Endometrium (tissue), 2 donors: ENCODE measurements around the gene RFX2.
A peak's percentile ranks its signal among the peaks of the same experiment; 100 is the strongest.
"Not testable (repeated sequence)": the region's sequence is repeated elsewhere in the genome, so short reads cannot be mapped to it uniquely, and the experiment has no call there.

Experiments used
- FAIRE-seq: peaks from 2 replicates; lab custom pipeline; 2012; peaks lifted over from hg19 to GRCh38; lab: Jason Lieb, UNC
- donor health status: control.
- donor health status: control.

The RFX2 gene

GRCh38 chr19:5990289-5990797 lies 120.0 kb downstream of the RFX2 start:
- FAIRE-seq, result no peak

GRCh38 chr19:5989388-5990074 lies 120.8 kb downstream of the RFX2 start:
- FAIRE-seq, result no peak

DNA sequence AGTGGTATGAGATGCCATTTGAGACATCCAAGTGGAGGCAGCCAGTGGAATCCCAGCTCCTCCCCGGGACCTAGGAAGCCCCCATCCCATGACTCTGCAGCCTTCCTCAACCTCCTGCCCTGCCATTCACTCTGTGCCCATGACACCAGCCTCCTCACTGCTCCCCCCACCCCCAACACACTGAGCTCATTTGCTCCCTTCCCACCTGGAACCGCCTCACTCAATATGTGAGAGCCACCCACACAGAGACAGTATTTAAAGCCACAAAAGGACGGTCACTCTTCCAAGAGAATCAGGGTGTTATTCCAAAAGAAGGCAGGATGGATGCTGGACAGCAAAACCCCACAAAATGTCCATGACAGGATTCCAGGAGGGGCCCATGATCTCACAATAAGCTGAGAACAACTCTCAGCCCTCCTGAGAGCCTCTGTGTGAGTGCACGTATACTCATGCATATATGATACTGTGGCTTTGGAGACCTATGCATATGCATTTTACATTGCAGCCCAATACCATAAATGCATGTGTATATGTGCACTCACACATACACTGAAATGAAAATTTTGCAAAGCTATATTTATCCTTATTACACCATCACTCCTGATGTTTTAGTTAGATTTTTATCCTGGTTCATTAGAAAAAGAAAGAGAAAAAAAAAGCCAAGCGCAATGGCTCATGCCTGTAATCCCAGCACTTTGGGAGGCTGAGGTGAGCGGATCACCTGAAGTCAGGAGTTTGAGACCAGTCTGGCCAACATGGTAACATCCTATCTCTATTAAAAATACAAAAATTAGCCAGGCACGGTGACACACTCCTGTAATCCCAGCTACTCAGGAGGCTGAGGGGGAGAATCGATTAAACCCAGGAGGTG lies 121.5 kb downstream of the RFX2 start:
- FAIRE-seq, result no peak

DNA sequence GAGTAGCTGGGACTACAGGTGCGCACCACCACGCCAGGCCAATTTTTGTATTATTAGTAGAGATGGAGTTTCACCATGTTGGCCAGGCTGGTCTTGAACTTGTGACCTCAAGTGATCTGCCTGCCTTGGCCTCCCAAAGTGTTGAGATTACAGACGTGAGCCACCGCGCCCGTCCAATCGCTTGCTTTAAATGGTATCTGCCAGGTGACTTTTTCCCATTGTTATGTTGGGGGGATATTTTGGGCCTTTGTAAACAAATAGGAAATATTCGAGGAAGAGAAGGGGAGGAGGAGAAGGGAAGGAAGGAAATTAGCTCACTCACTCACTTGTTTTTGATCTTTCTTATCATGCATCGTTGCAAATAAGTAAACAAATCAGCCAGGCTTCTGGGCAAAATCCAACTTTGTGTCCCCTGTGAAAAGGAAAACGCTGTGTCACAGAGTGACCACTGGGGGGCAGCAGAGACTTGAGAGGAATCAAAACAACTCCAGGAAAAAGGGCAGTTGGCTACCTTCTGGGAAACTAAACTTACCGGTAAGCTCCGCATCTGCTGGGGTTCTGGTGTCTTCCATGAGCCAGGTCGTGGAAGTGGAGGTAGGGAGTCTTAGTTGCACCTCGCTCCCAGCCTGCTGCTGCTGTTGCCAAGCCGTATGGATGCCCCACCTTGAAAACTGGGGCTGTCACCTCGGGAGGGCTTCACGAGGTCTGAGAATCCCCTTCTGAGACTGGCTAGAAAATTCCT lies 123.1 kb downstream of the RFX2 start:
- peak; percentile 53 for FAIRE-seq

DNA sequence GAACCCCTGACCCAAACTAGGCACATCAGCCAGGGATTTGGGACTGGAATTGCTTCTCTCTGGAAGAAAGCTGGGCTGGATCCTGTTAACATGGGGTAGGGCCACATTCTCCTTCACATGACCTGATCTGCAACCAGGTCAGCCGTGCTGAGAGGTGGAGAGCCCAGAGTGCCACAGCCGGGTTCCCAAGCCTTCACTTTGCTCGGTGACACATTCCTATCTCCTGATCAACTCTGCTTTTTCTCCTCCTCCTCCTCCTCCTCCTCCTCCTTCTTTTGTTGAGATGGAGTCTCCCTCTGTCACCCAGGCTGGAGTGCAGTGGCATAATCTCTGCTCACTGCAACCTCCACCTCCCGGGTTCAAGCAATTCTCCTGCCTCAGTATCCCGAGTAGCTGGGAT lies 124.5 kb downstream of the RFX2 start:
- FAIRE-seq, result not testable (repeated sequence)

DNA sequence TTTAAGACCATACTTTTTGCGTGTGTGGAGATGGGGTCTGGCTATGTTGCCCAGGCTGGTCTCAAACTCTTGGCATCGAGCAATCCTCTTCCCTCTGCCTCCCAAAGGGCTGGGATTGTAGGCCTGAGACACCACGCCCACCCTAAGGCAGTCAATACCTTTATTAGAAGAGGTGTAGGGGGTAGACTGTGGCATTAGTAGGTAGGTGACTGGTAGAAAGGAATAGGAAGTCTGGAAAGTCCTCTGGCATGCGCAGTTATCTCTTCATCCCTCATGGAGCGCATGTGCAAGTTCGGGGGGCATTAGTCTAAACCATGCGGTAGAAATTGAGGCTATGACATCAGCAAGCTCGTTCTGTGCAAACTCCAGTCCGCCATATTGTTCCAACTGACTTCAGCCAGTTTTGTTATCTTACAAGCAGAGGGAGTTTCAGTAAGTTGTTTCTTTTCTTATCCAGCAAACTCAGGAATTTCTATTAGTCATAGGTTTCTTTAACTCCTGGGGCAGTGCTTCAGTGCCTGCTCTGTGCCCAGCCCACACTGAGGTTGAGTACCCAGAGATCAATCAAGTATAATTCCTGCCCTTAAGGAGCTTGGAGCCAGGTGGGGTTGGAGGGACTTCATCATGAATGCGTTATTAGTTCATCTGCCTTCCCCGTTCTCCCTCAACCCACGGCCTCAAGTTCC lies 125.1 kb downstream of the RFX2 start:
- no peak for FAIRE-seq

DNA sequence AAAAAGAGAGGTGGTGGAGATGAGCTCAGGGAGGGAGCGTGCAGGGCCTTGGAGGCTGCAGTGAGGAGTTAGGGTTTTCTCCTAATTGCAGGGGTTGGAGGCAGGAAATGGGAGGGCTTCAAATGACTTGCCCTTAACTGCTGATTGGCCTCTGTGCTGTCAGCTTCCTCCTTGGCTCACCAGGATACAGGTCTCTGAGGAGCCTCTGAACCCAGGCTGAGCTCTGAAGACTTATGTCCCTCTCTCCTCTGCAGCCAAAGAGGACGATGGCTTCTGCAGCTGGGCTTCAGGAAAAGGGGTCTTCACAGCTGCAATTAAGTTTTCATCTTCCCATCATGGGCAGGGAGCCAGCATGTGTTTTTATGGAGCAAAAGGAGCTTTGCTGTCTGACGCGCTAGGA lies 125.7 kb downstream of the RFX2 start:
- no peak for FAIRE-seq

GRCh38 chr19:5983367-5983955 lies 126.8 kb downstream of the RFX2 start:
- FAIRE-seq, result no peak

DNA sequence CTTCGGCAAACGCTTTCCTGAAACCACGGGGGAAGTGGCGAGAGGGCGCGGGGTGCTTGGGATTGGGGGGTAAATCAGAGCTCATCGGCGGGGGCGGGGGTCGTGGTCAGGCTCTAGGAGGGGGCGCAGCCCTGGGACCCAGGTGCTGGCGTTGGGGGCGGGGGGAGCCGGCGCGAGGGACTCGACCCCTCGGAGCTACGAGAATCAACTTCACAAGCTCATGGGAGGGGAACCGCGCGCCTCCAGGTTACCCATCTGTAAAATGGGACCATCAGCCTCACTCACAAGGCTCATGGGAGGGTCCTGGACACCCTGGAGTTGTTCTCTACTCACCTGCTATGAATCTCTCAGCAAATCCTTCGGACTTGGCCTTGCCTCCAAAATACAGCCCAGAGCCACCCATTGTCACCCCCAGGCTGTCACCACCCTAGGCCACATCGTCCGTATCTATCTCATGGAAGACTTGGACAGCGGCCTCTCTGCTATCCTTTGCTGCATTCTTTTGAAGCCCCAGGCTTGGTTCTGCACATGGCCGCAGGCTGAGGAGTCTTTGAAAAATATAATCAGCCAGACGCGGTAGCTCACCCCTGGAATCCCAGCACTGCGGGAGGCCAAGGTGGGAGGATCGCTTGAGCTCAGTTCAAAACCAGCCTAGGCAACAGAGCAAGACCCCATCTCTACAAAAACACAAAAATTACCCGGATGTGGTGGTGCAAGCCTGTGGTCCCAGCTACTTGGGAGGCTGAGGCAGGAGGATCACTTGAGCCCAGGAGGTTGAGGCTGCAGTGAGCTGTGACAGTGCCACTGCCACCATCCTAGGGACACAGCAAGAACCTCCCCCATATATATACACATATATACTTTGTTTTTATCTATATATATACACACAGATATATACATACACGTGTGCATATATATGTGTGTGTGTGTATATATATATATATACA lies 131.4 kb downstream of the RFX2 start:
- no peak for FAIRE-seq

DNA sequence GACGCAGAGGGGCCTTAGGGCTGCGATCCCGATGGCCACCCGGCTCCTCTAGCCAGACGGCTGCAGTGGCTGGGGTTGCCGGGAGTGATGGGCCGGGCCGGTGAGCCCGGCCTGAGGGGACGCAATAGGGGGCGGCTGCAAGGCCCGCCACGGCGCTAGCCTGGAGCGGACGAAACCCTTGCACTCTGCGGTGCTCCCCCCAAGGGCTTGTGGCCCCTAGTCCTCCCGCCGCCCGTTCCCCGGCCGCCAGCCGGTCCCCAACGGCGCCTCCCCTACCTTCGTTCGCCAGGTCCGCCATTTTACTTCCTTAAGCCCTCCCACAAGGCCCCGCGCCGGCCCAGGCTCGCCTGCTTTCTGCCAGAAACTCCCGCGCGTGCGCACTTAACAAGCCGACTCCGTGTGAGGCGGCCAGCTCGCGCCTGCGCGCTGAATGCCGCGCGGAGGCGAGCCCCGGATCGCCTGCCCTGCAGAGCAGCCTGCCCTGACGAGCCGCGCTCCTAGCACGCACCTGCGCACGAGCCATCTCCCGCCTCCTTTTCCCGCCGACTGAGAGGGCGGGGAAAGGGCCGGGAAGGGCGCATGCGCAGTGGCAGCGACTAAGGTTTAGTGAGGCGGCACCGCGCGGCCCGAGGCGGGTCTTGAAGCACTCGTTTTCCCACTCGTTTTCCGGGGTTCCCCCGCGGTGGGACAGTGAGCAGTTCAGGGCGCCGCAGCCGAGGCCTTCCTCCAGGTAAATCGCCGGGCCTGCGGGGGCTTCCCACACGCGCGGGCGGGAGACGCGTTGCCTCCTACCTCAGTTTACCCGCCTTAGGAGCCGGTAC lies 132.3 kb downstream of the RFX2 start, which contains the start of gene RANBP3:
RANBP3 (minus strand) TSS at position 356 of the 821 bp plus-strand sequence; CDS start at position 298, 58 bp downstream.
- peak; percentile 57 for FAIRE-seq

DNA sequence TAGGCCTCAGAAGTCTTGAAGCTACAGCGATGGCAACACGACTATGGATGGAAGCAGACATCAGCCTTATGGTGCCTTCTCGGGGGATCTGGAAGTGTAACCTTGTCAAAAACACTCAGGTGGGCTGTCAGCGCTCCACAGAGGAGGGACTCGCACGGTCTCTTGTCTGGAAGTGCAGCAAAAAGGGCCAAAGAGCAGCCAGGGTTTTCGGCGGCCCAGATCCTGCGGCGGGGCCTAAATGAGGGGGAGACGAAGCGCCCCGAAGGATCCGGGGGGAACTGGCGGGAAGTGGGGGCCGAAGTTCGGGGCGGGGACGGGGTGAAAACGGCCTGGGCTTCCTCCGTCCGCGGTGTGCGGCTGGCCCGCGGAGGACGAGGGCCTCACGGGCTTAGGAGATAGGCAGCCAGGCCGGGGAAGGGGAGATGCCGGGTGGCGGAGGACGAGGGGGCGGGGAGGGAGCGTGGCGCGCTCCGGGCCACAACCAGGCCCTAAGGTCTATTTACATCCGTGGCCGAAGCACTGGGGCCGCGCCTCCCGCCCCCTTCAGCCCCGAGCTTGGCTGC lies 133.0 kb downstream of the RFX2 start:
- FAIRE-seq, result no peak

- no peak for FAIRE-seq
These were observed 133.5 kb downstream of the RFX2 start for GRCh38 chr19:5976768-5977167.

- no peak for FAIRE-seq
These were observed 134.9 kb downstream of the RFX2 start for GRCh38 chr19:5975388-5975728.

GRCh38 chr19:5974721-5975387 lies 135.4 kb downstream of the RFX2 start:
- FAIRE-seq, result no peak

GRCh38 chr19:5973867-5974635 lies 136.2 kb downstream of the RFX2 start:
- FAIRE-seq, result no peak

- FAIRE-seq, result no peak
These were observed 136.9 kb downstream of the RFX2 start for GRCh38 chr19:5973376-5973775.

DNA sequence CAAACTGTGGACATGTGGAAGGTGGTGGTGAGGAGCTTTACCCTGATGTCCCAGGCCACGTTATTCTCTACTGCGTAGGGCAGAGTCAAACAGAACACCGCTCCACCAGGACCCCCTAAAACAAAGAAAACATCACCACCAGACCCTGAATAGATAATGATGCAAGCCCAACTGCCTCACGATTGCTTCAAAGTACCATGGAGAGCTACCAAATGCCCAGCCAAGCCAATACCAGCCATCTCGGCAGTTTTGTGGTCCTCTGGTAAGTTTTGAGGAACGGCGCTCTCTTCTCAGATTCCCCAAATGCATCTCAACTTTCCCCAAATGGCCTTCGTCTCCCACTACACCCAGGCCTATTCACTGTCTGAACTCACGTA lies 138.0 kb downstream of the RFX2 start:
- FAIRE-seq, result no peak
